ENCODE data around the gene USF1.

Gene USF1

DNA sequence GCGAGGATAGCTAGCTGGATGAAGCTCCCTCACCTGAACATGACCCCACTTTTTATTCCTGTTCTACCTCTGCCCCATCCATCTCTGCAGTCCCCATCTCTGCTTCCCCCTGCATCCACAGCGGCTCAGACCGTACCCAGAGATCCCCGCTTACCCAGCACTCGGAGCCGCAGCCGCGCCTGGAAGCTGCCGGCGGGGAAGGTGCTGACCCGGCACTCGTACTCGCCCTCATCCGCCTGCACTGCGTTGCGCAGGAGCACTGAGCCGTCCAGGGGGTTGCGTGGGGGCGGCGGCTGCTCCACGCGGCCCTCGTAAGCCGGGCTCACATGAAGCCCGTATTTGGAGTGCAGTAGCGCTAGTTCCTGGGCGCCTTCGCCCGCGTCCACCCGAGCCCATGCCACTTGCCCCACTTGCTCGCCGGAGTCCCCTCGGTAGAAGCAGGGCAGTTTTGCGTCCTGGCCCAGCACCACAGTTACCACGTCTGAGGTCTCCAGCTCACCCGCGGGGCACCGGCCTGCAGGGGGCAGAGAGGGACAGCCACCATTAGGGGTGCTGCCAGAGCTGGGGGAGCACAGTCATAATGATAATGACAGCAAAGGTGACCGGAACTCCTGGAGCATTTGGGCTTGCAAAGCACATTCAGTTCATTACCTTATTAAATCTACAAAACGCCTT, 33.8 kb upstream of the USF1 start:
- H3K27me3 ChIP-seq (ENCODE audit: insufficient read depth, low read length, poor library complexity, severe bottlenecking): no peaks in the 10 kb centered on the region
- no peaks in the 10 kb centered on the region for H3F3A ChIP-seq (ENCODE audit: low read depth)
- no peaks in the 10 kb centered on the region for H3K9me3 ChIP-seq (ENCODE audit: insufficient read depth, low read depth, low read length)
- H3K9ac ChIP-seq (ENCODE audit: low read depth, low read length, poor library complexity, severe bottlenecking): no peak overlapping the region
- no peaks in the 10 kb centered on the region for H4K20me1 ChIP-seq (ENCODE audit: insufficient read depth, low read length, poor library complexity, severe bottlenecking)
- H3K4me2 ChIP-seq (ENCODE audit: low read depth, low read length, poor library complexity, severe bottlenecking): no peak overlapping the region
- no peaks in the 10 kb centered on the region for H3K36me3 ChIP-seq (ENCODE audit: insufficient read depth, low read length)
- H3K9me2 ChIP-seq (replicated peaks; ENCODE audit: low read depth, low read length): no peaks in the 10 kb centered on the region
- TF ChIP-seq, protein P1, sequence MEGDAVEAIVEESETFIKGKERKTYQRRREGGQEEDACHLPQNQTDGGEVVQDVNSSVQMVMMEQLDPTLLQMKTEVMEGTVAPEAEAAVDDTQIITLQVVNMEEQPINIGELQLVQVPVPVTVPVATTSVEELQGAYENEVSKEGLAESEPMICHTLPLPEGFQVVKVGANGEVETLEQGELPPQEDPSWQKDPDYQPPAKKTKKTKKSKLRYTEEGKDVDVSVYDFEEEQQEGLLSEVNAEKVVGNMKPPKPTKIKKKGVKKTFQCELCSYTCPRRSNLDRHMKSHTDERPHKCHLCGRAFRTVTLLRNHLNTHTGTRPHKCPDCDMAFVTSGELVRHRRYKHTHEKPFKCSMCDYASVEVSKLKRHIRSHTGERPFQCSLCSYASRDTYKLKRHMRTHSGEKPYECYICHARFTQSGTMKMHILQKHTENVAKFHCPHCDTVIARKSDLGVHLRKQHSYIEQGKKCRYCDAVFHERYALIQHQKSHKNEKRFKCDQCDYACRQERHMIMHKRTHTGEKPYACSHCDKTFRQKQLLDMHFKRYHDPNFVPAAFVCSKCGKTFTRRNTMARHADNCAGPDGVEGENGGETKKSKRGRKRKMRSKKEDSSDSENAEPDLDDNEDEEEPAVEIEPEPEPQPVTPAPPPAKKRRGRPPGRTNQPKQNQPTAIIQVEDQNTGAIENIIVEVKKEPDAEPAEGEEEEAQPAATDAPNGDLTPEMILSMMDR (conservative IDR thresholded peaks at IDR 0.05; ENCODE audit: low read length): no peak; the same call in 1 of the 2 replicates
- no peak for TF ChIP-seq EZH2phosphoT487 (IDR thresholded peaks at IDR 0.05; ENCODE audit: borderline replicate concordance)
- no peak overlapping the region for H2AFZ ChIP-seq (ENCODE audit: low read length)
- no peaks in the 10 kb centered on the region for H3K4me1 ChIP-seq (ENCODE audit: insufficient read depth, low read length, poor library complexity, severe bottlenecking)
- H3K4me3 ChIP-seq (ENCODE audit: low read length, poor library complexity, severe bottlenecking): no peak overlapping the region
- H3K79me2 ChIP-seq (ENCODE audit: insufficient read depth, low read length): no peaks in the 10 kb centered on the region

DNA sequence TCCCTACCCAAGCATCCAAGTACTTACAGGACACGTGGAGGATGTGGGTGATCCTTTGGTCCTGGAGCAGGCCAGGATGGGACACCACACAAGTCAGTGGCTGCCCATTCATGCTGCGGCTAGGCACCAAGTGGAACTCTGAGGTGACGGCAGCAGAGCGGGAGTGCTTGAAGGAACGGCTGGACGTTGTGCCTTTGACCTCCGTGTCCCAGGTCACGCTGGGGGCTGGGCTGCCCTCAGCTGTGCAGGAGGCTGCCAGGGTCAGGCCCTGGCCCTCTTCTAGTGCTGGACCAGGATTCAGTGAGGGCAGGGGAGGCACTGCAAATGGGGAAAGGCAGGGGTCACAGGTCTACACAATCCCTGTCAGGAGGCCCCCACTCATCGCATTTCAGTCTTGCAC, 31.6 kb upstream of the USF1 start:
- Histone ChIP-seq H3K36me3 (ENCODE audit: insufficient read depth, low read length) (no peaks in the 10 kb centered on the region), H4K20me1 (ENCODE audit: insufficient read depth, low read length, poor library complexity, severe bottlenecking) (no peaks in the 10 kb centered on the region), H2AFZ (ENCODE audit: low read length) (no peak overlapping the region), H3K4me2 (ENCODE audit: low read depth, low read length, poor library complexity, severe bottlenecking) (no peak overlapping the region), H3K4me3 (ENCODE audit: low read length, poor library complexity, severe bottlenecking) (no peak overlapping the region), H3K9ac (ENCODE audit: low read depth, low read length, poor library complexity, severe bottlenecking) (no peak overlapping the region), H3K9me3 (ENCODE audit: insufficient read depth, low read depth, low read length) (no peaks in the 10 kb centered on the region), H3K4me1 (ENCODE audit: insufficient read depth, low read length, poor library complexity, severe bottlenecking) (peaks cover 12% of the 10 kb centered on the region), H3F3A (ENCODE audit: low read depth) (no peaks in the 10 kb centered on the region), H3K9me2 (replicated peaks; ENCODE audit: low read depth, low read length) (no peaks in the 10 kb centered on the region), H3K27me3 (ENCODE audit: insufficient read depth, low read length, poor library complexity, severe bottlenecking) (no peaks in the 10 kb centered on the region), H3K79me2 (ENCODE audit: insufficient read depth, low read length) (no peaks in the 10 kb centered on the region)
- TF ChIP-seq, protein P1 (conservative IDR thresholded peaks at IDR 0.05; ENCODE audit: low read length): no peak
- no peak for TF ChIP-seq EZH2phosphoT487 (IDR thresholded peaks at IDR 0.05; ENCODE audit: borderline replicate concordance)

DNA sequence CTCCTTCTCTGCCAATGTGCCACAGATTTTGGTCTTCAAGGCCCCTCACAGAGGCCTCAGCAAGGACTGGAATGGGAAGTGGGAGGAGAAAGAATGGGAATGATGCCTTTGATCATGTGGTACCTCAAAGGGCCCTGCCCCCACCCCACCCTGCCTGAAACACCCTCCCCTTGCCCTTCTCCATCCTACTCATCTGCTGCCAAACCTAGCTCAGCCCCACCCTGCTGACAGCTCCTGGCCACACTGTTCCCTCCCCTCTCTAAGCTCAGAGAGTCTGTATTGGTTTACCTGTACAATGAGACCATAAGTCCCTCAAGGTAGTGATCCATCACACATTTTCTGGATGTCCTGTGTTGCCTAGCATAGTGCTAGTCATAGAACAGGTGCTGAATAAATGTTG, 30.6 kb upstream of the USF1 start:
- TF ChIP-seq, protein P1 (conservative IDR thresholded peaks at IDR 0.05; ENCODE audit: low read length): no peak
- no peak for TF ChIP-seq EZH2phosphoT487 (IDR thresholded peaks at IDR 0.05; ENCODE audit: borderline replicate concordance)
- H3K27me3 ChIP-seq (ENCODE audit: insufficient read depth, low read length, poor library complexity, severe bottlenecking): no peaks in the 10 kb centered on the region
- H3K4me1 ChIP-seq (ENCODE audit: insufficient read depth, low read length, poor library complexity, severe bottlenecking): peaks cover 18% of the 10 kb centered on the region
- H3K79me2 ChIP-seq (ENCODE audit: insufficient read depth, low read length): no peaks in the 10 kb centered on the region
- H3K36me3 ChIP-seq (ENCODE audit: insufficient read depth, low read length): no peaks in the 10 kb centered on the region
- no peak overlapping the region for H2AFZ ChIP-seq (ENCODE audit: low read length)
- no peaks in the 10 kb centered on the region for H4K20me1 ChIP-seq (ENCODE audit: insufficient read depth, low read length, poor library complexity, severe bottlenecking)
- no peaks in the 10 kb centered on the region for H3K9me3 ChIP-seq (ENCODE audit: insufficient read depth, low read depth, low read length)
- no peak overlapping the region for H3K4me2 ChIP-seq (ENCODE audit: low read depth, low read length, poor library complexity, severe bottlenecking)
- no peak overlapping the region for H3K4me3 ChIP-seq (ENCODE audit: low read length, poor library complexity, severe bottlenecking)
- H3K9ac ChIP-seq (ENCODE audit: low read depth, low read length, poor library complexity, severe bottlenecking): no peak overlapping the region
- no peaks in the 10 kb centered on the region for H3F3A ChIP-seq (ENCODE audit: low read depth)
- H3K9me2 ChIP-seq (replicated peaks; ENCODE audit: low read depth, low read length): no peaks in the 10 kb centered on the region

Measured in Loucy (cell line).